Activated CD8-positive, alpha-beta T cell treated with anti-CD3 and anti-CD28 coated beads for 36 hours (primary cell): ENCODE measurements around the gene HAAO. TPM values are rescaled to one million over a fixed set of nuclear protein-coding genes. Genes with fewer than 3 reads are reported as not detected.
A peak's percentile ranks its signal among the peaks of the same experiment; 100 is the strongest.

Experiments used
- ATAC-seq: fragments of 200-7000 bp; cut with Tn5 transposase; one replicate; pipeline ENCODE4 v1.10.0; 2021; ENCODE audit warnings: mild to moderate bottlenecking, moderate library complexity
- CTCF ChIA-PET: fragments of 350-600 bp; sonication (Branson Sonifier 250); formaldehyde crosslinking; loops from one replicate; lab custom pipeline; 2021; ENCODE audit warnings: antibody characterized with exemption; lab: Charles Lee
- POLR2A ChIA-PET: fragments of 350-600 bp; sonication (Branson Sonifier 250); formaldehyde crosslinking; loops from one replicate; lab custom pipeline; 2021; ENCODE audit warnings: antibody characterized with exemption; lab: Charles Lee
- DNase-seq: peaks from one replicate; pipeline ENCODE4 v3.0.0-alpha.2; 2020
- H3K27ac Mint-ChIP-seq: one replicate; pipeline ENCODE4 v1.8.0; 2021; ENCODE audit warnings: mild to moderate bottlenecking, mixed read lengths
- H3K27me3 Mint-ChIP-seq: one replicate; pipeline ENCODE4 v1.8.0; 2021; ENCODE audit warnings: mixed read lengths
- H3K36me3 Mint-ChIP-seq: one replicate; pipeline ENCODE4 v1.8.0; 2021; ENCODE audit warnings: low read depth, mixed read lengths
- H3K4me1 Mint-ChIP-seq: one replicate; pipeline ENCODE4 v1.8.0; 2021; ENCODE audit warnings: low read depth, mixed read lengths
- H3K4me3 Mint-ChIP-seq: one replicate; pipeline ENCODE4 v1.8.0; 2021; ENCODE audit warnings: mild to moderate bottlenecking, moderate library complexity, mixed read lengths
- H3K9me3 Mint-ChIP-seq: one replicate; pipeline ENCODE4 v1.8.0; 2021; ENCODE audit warnings: mixed read lengths
- intact Hi-C: fragments of 100-400 bp; cut with micrococcal nuclease; formaldehyde crosslinking; loops from one replicate; pipeline ENCODE4 v1.10.0; 2022
- total RNA-seq, 2 experiments: library from RNA; stranded (reverse); gene quantifications; one replicate each; pipeline ENCODE4 v1.2.3, GENCODE V29; 2021
- TF ChIP-seq, protein P1 (sequence below): fragments of 200-600 bp; IDR thresholded peaks from one replicate; pipeline ENCODE4 v1.8.0; 2022; ENCODE audit warnings: antibody characterized with exemption, mild to moderate bottlenecking

The HAAO gene
- total RNA-seq, 2 experiments from 2014 or later = 0.63 to 1.0 TPM

DNA sequence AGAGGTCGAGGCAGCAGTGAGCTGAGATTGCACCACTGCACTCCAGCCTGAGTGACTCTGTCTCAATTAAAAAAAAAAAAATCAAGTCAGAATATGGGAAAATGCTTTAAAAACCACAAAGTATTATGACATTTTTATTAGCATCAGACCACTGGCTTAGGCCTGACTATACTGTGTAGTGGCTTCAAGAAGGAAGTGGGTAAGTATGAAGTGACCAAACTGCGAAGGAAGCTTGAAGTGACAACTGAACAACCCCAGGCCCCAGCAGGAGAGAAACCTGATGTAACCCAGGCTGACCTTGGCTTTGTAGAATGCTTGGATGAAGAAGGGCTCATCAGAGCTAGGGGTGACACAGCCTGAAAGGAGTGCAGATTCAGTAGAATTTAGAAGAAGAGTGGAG lies 21.4 kb upstream of the HAAO start:
- ATAC-seq = no peak
- intact Hi-C loops = no loop called here
- POLR2A ChIA-PET = no interaction called here
- TF ChIP-seq, protein P1, sequence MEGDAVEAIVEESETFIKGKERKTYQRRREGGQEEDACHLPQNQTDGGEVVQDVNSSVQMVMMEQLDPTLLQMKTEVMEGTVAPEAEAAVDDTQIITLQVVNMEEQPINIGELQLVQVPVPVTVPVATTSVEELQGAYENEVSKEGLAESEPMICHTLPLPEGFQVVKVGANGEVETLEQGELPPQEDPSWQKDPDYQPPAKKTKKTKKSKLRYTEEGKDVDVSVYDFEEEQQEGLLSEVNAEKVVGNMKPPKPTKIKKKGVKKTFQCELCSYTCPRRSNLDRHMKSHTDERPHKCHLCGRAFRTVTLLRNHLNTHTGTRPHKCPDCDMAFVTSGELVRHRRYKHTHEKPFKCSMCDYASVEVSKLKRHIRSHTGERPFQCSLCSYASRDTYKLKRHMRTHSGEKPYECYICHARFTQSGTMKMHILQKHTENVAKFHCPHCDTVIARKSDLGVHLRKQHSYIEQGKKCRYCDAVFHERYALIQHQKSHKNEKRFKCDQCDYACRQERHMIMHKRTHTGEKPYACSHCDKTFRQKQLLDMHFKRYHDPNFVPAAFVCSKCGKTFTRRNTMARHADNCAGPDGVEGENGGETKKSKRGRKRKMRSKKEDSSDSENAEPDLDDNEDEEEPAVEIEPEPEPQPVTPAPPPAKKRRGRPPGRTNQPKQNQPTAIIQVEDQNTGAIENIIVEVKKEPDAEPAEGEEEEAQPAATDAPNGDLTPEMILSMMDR = no peak
- Mint-ChIP-seq H3K4me3 (no peak overlapping the region), H3K27ac (no peak overlapping the region), H3K4me1 (peaks cover 11% of the 10 kb centered on the region), H3K9me3 (peaks cover 5% of the 10 kb centered on the region), H3K36me3 (peaks cover 4% of the 10 kb centered on the region), H3K27me3 (no peaks in the 10 kb centered on the region)
- CTCF ChIA-PET = interaction anchor here (0.8 to 2.1 kb wide), 9 partner anchors 9 to 159 kb away, joined by 3 to 10 read pairs (median 3); no protein-coding TSS in a partner anchor
- DNase-seq = no peak

DNA sequence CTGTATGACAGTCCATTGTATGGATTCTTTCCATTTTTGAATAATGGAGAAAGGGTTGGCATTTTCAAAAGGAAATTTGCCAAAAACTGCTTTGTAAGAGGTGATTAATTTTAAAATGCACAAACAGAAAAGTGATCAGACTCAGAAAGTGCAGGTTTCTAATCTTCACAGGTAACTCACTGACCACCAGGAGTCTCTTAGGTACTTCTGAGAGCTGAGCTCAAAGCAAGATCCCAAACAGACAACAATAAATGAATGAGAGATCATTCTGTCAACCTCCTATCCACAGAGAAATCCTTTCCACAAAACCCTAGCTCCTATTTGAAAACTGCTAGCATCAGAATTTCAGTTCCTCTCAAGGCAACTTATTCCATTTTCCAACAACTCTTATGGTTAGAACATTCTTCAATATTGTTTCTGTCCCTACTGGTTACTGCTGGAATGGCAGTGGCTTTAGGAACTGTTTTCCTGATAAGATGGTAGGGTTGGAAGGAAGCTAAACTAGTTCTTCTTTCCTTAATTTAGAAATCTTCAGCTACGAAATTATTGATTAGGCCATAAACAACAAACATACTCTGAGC lies 20.6 kb upstream of the HAAO start:
- H3K4me1 Mint-ChIP-seq = peaks cover 11% of the 10 kb centered on the region
- no peaks in the 10 kb centered on the region for H3K27me3 Mint-ChIP-seq
- peaks cover 5% of the 10 kb centered on the region for H3K9me3 Mint-ChIP-seq
- ChIA-PET CTCF (interaction anchor here (1.0 to 2.1 kb wide), 9 partner anchors 9 to 158 kb away, joined by 3 to 10 read pairs (median 4); no protein-coding TSS in a partner anchor), POLR2A (interaction anchor here (4.9 kb wide), 1 partner anchor 18 kb away, joined by 45 read pairs; the partner anchor contains the start of gene HAAO)
- TF ChIP-seq, protein P1 = peak; percentile 72
- ATAC-seq (no peak), DNase-seq (no peak)
- no peak overlapping the region for H3K27ac Mint-ChIP-seq
- peaks cover 4% of the 10 kb centered on the region for H3K36me3 Mint-ChIP-seq
- H3K4me3 Mint-ChIP-seq = peak overlapping the region; percentile 52
- intact Hi-C loops = no loop called here

DNA sequence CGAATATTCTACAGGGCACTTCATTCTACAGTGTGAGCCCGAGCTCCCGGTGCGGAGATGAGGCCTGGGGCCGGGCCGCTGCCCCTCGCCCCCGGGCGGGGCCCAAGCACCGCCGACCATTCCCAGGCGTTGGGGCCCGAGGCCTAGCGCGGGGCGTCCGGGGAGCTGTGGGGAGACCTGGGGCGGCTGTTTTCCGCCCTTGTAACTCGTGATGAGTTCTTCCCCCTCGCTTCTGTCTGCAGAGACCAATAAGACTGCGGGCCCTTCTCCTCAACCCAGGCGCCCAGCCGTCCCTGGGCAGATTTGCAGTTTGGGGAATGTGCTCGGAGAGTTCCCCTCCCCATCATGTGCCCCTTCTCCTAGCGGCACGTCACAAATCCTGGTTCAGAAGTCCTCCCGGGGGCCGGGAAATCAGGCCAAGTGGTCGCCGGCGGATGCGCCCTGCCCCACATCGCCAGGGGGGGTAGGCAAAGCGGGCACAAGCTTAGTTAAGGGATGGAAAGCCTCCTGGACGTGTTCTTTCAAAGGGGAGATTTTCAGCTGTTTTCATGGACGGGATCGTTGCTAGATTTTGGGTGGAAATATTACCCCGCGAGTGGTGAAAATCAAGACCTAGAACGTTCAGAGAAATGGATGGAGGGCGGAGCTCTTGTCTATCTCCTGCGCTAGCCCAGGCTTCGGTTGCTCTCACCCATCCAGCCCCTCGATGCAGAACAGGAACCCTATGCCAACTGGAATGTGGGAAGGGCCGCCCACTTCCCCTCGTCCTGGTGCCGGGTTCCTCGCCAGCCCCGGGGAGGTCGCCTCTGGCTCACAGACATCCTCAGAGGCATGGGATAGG lies 18.8 kb upstream of the HAAO start:
- peaks cover 4% of the 10 kb centered on the region for H3K36me3 Mint-ChIP-seq
- peaks cover 5% of the 10 kb centered on the region for H3K9me3 Mint-ChIP-seq
- peaks cover 11% of the 10 kb centered on the region for H3K4me1 Mint-ChIP-seq
- TF ChIP-seq, protein P1 = peak; percentile 16
- DNase-seq (peak; percentile 49), ATAC-seq (peak; percentile 5)
- peak overlapping the region; percentile 90 for H3K4me3 Mint-ChIP-seq
- H3K27ac Mint-ChIP-seq = peak overlapping the region; percentile 99
- H3K27me3 Mint-ChIP-seq = no peaks in the 10 kb centered on the region
- intact Hi-C loops = no loop called here
- ChIA-PET POLR2A (interaction anchor here (0.6 to 4.9 kb wide), 19 partner anchors 8 to 785 kb away, joined by 3 to 45 read pairs (median 5); partner anchors contain the start of genes HAAO, THADA and ZFP36L2), CTCF (interaction anchor here (1.1 to 2.9 kb wide), 11 partner anchors 8 to 766 kb away, joined by 3 to 20 read pairs (median 6); partner anchors contain the start of gene HAAO)

DNA sequence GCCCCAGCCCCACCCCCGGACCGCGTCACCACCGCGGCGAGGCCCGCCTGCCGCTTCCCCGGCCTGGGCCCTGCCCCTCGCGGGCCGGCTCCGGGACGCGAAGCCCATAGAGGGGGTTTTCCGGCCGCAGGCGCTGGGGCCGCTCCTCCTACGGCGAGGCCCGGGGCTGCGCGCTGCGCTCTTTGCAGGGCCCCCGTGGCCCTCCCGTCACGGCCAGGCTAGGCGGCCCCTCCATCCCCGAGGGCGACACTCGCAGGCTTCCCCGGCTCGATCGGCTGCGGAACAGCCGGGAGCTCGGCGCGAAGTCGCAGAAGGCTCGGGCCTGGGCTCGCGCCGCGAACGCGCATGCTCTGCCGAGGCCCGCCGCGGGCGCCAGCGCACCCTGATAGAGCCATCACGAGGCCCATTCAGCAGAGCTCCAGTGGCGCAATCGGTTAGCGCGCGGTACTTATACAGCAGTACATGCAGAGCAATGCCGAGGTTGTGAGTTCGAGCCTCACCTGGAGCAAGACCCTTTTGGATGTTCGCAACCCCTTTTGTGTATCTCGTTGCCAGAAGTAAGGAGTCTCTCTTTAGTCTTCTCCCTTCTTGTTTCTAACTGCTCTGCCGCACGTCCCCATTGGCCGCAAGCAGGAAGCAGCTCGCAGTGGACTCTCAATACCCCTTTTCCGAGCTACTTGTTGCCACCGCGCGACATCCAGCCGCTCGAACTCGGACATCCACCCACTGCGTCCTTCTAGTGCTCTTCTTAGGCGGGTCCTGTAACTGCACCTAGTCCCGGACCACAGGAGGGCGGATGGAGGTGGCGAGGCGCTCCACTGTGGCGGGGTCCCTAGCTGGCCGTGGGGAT lies 18.0 kb upstream of the HAAO start:
- ATAC-seq (peak; percentile 81), DNase-seq (peak; percentile 97)
- TF ChIP-seq, protein P1 = no peak
- Mint-ChIP-seq H3K27me3 (no peaks in the 10 kb centered on the region), H3K4me1 (peaks cover 13% of the 10 kb centered on the region), H3K36me3 (peaks cover 4% of the 10 kb centered on the region), H3K9me3 (peaks cover 5% of the 10 kb centered on the region), H3K4me3 (peak overlapping the region; percentile 90), H3K27ac (peak overlapping the region; percentile 99)
- intact Hi-C loops = no loop called here
- ChIA-PET POLR2A (interaction anchor here (0.6 to 4.9 kb wide), 19 partner anchors 9 to 786 kb away, joined by 3 to 45 read pairs (median 5); partner anchors contain the start of genes HAAO, THADA and ZFP36L2), CTCF (interaction anchor here (0.7 to 2.9 kb wide), 11 partner anchors 9 to 412 kb away, joined by 3 to 20 read pairs (median 6); partner anchors contain the start of gene HAAO)
